Measurements from ENCODE around the gene QRICH1.
"Not testable (repeated sequence)": the region's sequence is repeated elsewhere in the genome, so short reads cannot be mapped to it uniquely, and the experiment has no call there.

QRICH1 gene

GRCh38 chr3:49017971-49018706 is 75.7 kb downstream of the QRICH1 start, which contains the start of gene DALRD3:
DALRD3 (minus strand) TSS chr3:49018580; CDS start chr3:49018564, 16 bp downstream.
- FAIRE-seq (no peak), DNase-seq (ENCODE audit: low spot score) (peak; percentile 36)

GRCh38 chr3:49017229-49017970 is 76.5 kb downstream of the QRICH1 start:
- no peak for FAIRE-seq

GRCh38 chr3:49016414-49017228 is 77.2 kb downstream of the QRICH1 start:
- no peak for DNase-seq (ENCODE audit: low spot score)
- no peak for FAIRE-seq

More at GRCh38 chr3:49017229-49017970, 76.5 kb downstream of the QRICH1 start:
- DNase-seq (ENCODE audit: low spot score) = no peak

GRCh38 chr3:49015765-49016164 is 78.1 kb downstream of the QRICH1 start:
- FAIRE-seq (no peak), DNase-seq (ENCODE audit: low spot score) (no peak)

DNA sequence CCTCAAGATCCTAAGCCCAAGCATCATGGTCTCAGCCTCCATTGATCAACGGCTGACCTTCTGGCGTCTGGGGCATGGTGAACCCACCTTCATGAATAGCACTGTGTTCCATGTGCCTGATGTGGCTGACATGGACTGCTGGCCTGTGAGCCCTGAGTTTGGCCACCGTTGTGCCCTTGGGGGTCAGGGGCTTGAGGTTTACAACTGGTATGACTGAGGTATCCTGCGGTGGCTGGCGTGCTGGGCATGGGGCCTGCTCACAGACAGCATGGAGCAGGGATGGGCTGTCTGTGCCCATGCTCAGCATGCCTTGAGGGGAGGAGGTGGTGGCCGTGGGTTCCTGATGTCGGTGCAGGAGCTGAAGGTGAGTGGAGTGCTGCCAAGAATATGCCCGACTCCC is 78.8 kb downstream of the QRICH1 start:
- no peak for FAIRE-seq

DNA sequence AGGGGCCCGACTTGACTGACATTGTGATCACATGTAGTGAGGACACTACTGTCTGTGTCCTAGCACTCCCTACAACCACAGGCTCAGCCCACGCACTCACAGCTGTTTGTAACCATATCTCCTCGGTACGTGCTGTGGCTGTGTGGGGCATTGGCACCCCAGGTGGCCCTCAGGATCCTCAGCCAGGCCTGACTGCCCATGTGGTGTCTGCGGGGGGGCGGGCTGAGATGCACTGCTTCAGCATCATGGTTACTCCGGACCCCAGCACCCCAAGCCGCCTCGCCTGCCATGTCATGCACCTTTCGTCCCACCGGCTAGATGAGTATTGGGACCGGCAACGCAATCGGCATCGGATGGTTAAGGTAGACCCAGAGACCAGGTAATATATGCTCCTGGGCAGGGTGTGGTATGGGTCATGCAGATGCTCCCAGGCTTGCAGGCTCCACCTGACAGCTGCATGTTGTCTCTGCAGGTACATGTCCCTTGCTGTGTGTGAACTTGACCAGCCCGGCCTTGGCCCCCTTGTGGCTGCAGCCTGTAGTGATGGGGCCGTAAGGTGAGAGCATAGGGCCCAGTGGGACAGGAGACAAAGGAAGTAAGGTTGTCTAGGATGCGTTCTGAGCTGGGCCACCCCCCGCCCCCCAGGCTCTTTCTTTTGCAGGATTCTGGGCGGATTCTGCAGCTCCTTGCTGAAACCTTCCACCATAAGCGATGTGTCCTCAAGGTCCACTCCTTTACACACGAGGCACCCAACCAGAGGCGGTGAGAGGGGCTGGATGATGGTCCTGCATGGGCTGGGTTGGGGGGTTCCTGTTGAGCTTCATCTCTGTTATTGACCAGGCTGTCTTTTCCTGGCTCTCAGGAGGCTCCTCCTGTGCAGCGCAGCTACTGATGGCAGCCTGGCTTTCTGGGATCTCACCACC is 79.9 kb downstream of the QRICH1 start:
- no peak for DNase-seq (ENCODE audit: low spot score)
- no peak for FAIRE-seq

More for the DNA sequence above, 78.8 kb downstream of the QRICH1 start:
- no peak for DNase-seq (ENCODE audit: low spot score)

GRCh38 chr3:49013113-49013737 is 80.6 kb downstream of the QRICH1 start:
- FAIRE-seq (no peak), DNase-seq (ENCODE audit: low spot score) (no peak)

DNA sequence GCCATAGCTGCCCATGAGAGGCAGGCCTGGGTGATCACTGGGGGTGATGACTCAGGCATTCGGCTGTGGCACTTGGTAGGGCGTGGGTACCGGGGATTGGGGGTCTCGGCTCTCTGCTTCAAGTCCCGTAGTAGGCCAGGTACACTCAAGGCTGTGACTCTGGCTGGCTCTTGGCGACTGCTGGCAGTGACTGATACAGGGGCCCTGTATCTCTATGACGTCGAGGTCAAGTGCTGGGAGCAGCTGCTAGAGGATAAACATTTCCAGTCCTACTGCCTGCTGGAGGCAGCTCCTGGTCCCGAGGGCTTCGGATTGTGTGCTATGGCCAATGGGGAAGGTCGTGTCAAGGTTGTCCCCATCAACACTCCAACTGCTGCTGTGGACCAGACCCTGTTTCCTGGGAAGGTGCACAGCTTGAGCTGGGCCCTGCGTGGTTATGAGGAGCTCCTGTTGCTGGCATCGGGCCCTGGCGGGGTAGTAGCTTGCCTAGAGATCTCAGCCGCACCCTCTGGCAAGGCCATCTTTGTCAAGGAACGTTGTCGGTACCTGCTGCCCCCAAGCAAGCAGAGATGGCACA is 81.3 kb downstream of the QRICH1 start:
- no peak for FAIRE-seq
- DNase-seq (ENCODE audit: low spot score) = no peak

- DNase-seq (ENCODE audit: low spot score) (no peak), FAIRE-seq (no peak)
Measured at GRCh38 chr3:49009396-49009795, 84.5 kb downstream of the QRICH1 start.

- FAIRE-seq; DNase-seq (ENCODE audit: low spot score): not testable (repeated sequence)
Measured at GRCh38 chr3:49008627-49009026, 85.2 kb downstream of the QRICH1 start.

DNA sequence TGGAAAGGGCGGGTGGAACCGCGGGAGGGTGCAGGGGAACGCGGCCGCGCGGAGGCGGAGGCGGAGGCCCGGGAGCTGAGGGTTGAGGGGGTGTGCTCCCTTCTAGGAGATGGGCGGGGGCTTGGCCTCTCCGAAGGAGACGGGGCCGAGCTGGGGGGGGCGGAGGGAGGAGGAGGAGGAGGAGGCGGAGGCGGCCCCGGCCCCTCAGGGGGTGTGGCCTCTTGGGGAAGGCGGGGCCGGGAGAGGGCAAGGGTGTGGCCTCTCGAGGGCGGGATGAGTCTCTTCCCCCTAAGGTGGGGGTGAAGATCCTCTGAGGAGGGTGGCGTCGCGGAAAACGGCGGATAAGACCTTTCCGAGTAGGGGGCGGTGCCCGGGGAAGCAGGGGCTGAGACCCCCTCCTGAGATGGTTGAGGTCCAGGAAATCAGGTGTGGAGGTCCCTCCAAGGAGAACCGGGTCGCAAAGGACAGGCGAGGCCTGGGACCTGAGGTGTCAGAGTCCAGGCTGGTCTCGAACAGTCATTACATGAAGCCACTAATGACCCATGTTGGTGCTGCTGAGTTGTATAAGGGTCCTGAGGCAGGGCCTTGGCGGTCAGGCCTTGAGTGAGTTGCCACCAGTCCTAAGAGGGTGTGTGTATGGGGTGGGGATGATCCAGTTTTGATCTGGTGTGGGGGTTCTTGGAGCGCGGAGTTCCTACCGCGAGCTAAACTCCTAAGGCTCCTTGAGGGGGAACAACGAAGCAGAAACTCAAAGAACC is 85.9 kb downstream of the QRICH1 start:
- peak; percentile 62 for DNase-seq (ENCODE audit: low spot score)
- no peak for FAIRE-seq

- FAIRE-seq (peak; percentile 65), DNase-seq (ENCODE audit: low spot score) (peak; percentile 94)
Measured at GRCh38 chr3:49007068-49007770, 86.7 kb downstream of the QRICH1 start, which contains the start of gene WDR6. WDR6 (plus strand) TSS chr3:49007391; CDS start chr3:49007432, 41 bp downstream.

DNA sequence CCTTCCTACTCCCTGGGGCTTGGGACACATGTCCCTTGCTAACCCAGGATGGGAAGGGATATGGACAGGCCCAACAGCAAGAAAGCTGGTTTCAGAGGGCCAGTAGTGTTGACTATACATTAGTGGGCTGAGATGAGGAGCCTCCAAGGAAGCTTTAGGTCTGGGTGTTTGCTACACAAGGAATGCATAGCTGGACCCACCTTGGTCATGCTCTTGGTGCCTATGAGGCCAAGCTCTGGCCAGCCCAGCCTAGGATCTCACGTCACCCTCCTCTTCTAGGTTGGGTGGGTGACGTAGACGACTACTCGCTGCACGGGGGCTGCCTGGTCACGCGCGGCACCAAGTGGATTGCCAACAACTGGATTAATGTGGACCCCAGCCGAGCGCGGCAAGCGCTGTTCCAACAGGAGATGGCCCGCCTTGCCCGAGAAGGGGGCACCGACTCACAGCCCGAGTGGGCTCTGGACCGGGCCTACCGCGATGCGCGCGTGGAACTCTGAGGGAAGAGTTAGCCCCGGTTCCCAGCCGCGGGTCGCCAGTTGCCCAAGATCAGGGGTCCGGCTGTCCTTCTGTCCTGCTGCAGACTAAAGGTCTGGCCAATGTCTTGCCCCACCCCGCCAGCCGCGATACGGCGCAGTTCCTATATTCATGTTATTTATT is 87.3 kb downstream of the QRICH1 start:
- DNase-seq (ENCODE audit: low spot score) = no peak
- no peak for FAIRE-seq

DNA sequence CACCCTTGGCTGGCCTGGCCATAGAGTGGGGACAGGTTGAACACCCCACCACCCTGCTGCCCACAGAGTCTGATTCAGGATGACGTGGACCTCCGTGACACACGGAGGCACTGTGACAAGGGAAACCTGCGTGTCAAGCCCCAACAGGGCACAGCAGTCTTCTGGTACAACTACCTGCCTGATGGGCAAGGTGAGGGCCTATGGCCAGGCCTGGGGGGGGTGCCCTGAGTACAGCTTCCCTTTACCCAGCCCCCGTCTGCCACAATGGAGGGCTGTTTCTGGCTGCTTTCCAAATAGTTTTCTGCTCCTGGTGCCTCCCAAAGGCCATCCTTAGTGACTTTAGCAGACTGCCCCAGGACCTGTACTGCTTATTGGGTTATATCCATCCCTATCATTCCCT is 87.9 kb downstream of the QRICH1 start:
- DNase-seq (ENCODE audit: low spot score) (no peak), FAIRE-seq (no peak)

- DNase-seq (ENCODE audit: low spot score) (no peak), FAIRE-seq (no peak)
Measured at GRCh38 chr3:49005303-49005680, 88.6 kb downstream of the QRICH1 start.

DNA sequence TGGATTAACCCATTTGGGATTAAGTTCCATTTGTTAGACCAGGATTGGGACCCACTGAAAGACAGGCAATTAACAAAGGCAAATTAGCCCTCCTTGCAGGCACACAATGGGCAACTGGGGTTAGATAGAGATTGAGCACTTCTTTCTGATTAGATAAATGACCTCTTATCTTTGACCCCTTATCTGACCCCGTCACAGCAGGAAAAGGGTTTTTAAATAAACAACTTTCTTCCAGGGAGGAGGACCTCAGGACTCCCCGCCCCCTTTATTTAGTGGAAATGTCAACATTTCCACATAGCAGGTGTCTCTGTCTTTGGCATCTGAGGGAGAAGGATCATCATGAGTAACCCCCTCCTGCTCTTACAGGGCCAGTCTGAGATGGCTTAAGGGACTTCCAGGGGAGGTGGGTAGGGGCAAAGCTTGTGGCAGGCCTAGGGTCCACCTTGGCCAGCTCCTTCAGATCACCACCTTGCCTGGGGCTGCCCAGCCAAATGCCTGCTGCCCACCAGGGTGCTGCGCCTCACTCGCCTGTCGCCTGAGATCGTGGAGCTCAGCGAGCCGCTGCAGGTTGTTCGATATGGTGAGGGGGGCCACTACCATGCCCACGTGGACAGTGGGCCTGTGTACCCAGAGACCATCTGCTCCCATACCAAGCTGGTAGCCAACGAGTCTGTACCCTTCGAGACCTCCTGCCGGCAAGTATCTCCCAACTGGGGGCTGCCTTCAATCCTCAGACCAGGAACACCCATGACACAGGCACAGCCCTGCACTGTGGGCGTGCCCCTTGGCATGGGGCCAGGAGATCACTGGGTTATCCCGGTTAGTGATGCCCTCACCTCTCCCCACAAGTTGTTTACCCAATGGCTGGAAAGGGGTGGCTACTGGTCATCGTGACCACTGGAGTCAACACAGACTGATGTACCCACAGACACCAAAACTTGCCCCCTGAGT is 89.2 kb downstream of the QRICH1 start:
- no peak for DNase-seq (ENCODE audit: low spot score)
- FAIRE-seq = no peak

- FAIRE-seq = no peak
Measured at GRCh38 chr3:49001155-49001554, 92.7 kb downstream of the QRICH1 start.

More at GRCh38 chr3:49001155-49001554, 92.7 kb downstream of the QRICH1 start:
- DNase-seq (ENCODE audit: low spot score) = no peak

Measured in RCC 7860 (cell line).